ACC112 (cell line): Measurements from ENCODE around the gene VEPH1.

ENCODE experiments used
- H2AFZ ChIP-seq: fragments of 200-600 bp; sonication (generic); one replicate; pipeline ENCODE4 v1.6.0; 2017; ENCODE audit warnings: antibody characterized with exemption, low read length; ENCODE audit not compliant: unreplicated experiment
- H3K27ac ChIP-seq: fragments of 200-600 bp; sonication (generic); 2 replicates; pipeline ENCODE4 v1.5.1; 2014; ENCODE audit warnings: low read depth, mild to moderate bottlenecking, antibody characterized with exemption, low read length, moderate library complexity
- H3K27me3 ChIP-seq: fragments of 200-600 bp; sonication (generic); 2 replicates; pipeline ENCODE4 v1.6.1; 2014; ENCODE audit warnings: mild to moderate bottlenecking, antibody characterized with exemption, low read length, moderate library complexity, mixed read lengths; ENCODE audit not compliant: insufficient read depth
- H3K36me3 ChIP-seq: fragments of 200-600 bp; sonication (generic); 2 replicates; pipeline ENCODE4 v1.6.1; 2016; ENCODE audit warnings: mild to moderate bottlenecking, antibody characterized with exemption, low read length, moderate library complexity, mixed read lengths; ENCODE audit not compliant: insufficient read depth
- H3K4me1 ChIP-seq: fragments of 200-600 bp; sonication (generic); one replicate; pipeline ENCODE4 v1.6.1; 2016; ENCODE audit warnings: low read length, mixed read lengths; ENCODE audit not compliant: insufficient read depth, unreplicated experiment, control insufficient read depth
- H3K4me3 ChIP-seq: fragments of 200-600 bp; sonication (generic); 2 replicates; pipeline ENCODE4 v1.5.1; 2014; ENCODE audit warnings: mild to moderate bottlenecking, low read depth, low read length
- H3K79me2 ChIP-seq: fragments of 200-600 bp; sonication (generic); one replicate; pipeline ENCODE4 v1.6.0; 2016; ENCODE audit warnings: low read length; ENCODE audit not compliant: control insufficient read depth, unreplicated experiment, insufficient read depth

Gene VEPH1

DNA sequence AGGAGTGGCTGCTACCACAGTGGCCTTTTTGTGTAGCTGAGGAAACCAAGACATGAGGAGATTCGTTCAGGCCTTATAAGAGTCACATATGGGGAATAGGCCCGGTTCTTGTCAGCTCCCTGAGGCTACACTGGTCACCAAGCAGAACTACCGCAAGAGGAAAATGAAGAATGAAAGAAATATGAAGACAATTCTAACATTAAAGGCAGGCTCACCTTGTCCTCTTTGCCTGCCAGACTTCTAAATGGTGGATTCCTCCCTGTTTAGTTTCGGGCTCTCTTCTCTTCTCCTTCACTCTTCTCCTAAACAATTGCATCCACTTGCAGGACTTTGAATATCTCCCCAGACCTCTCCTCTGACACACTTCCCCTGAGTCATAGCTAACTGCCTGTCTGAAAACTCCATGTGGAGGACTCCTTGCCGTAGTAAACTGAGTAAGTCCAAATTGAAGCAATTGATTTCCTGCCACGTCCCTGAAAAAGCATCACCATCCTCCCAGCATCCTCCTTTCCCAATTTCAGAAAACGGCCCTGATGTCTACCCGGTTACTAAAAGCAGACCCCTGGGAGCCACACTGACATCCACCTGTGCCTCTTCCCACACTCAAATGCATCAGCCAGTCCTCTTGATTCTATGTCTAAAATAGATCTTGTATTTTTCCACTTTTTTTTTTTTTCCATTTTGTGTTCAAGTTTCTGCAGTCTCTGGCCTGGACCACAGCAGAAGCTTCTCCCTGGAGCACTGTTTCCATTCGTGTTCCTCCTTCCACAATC is 30.3 kb upstream of the VEPH1 start:
- Histone ChIP-seq H3K27ac (peak overlapping the region; percentile 83), H3K79me2 (peaks cover 26% of the 10 kb centered on the region), H3K36me3 (no peaks in the 10 kb centered on the region), H3K4me1 (peaks cover 53% of the 10 kb centered on the region), H3K4me3 (peak overlapping the region; percentile 75), H2AFZ (peak overlapping the region; percentile 83), H3K27me3 (no peaks in the 10 kb centered on the region)

DNA sequence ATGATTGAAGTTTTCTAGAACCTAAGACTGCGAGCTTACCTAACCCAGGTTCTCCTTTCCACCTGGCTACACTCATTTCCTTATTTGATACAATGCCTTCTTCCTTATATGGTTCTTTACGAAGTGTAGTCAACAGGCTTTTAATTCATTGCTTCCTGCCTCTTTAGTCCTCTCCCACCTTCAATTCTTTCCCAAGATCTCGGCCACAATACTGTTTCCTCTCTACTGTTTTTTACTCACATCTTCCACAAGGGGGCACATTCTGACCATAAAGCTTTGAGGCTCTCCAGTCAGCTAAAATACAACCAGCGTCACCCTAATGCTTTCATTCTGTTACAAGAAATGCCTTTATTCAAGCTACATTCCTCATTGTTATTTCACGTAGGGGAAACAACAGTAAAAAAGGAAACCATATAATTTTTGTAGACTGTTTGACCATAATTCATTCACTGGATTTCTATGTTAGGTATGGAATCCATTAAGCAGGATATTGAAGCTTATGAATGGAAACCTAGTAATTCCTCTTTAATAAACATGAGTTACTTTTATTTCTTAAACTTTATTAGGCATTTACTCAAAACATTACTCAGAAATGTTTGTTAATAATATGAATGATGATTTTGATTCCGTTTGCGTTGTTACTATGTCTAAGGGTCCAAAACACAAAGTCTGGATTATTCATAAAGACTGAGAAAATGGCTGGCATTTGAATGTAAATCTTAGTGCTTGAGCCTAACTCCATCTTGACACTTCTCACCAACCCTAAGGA is 29.5 kb upstream of the VEPH1 start:
- no peaks in the 10 kb centered on the region for H3K36me3 ChIP-seq
- H2AFZ ChIP-seq = peak overlapping the region; percentile 83
- H3K27me3 ChIP-seq = no peaks in the 10 kb centered on the region
- H3K4me1 ChIP-seq = peaks cover 60% of the 10 kb centered on the region
- peak overlapping the region; percentile 83 for H3K27ac ChIP-seq
- peak overlapping the region; percentile 75 for H3K4me3 ChIP-seq
- H3K79me2 ChIP-seq = peaks cover 32% of the 10 kb centered on the region

DNA sequence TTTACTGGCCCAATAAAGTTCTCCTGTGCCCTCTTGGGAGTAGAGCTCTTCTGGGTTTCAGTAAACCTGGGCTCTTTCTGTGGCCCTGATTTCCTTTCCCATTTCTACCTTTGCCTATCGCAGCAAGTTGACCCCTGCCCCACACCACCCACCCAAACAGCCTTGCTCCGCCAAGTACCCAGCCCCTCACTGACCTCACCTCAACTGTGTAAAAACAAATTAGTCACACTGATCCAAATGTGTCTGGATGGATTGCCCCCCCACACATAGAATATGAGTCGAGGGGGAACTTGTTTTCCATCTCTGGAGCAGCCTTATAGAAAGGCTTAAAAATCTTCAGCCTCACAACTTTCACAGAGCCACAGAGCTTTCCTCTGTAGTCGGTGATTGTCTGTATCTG is 28.6 kb upstream of the VEPH1 start:
- peak overlapping the region; percentile 58 for H2AFZ ChIP-seq
- H3K27ac ChIP-seq = peak overlapping the region; percentile 83

DNA sequence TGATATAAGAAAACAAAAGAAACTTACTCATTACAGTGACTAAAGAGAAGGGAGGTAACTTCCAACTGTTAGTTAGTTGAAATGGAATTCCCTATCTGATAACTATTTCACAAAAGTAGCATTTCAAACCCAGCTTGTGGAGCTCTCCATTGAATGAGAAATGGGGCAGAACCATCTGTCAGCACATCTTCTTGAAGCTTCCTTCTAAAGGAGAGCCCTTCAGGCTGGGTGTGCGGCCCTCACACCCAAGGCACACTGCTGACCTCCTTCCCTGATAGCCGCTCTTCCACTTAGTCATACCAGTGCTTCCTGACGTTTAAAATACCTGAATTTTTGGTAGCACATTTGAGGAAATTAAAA is 28.1 kb upstream of the VEPH1 start:
- peak overlapping the region; percentile 45 for H2AFZ ChIP-seq
- H3K4me1 ChIP-seq = peaks cover 70% of the 10 kb centered on the region
- H3K79me2 ChIP-seq = peaks cover 46% of the 10 kb centered on the region
- no peaks in the 10 kb centered on the region for H3K36me3 ChIP-seq
- no peaks in the 10 kb centered on the region for H3K27me3 ChIP-seq
- peak overlapping the region; percentile 75 for H3K4me3 ChIP-seq
- peak overlapping the region; percentile 83 for H3K27ac ChIP-seq

More for the DNA sequence above, 28.6 kb upstream of the VEPH1 start:
- Histone ChIP-seq H3K79me2 (peaks cover 41% of the 10 kb centered on the region), H3K36me3 (no peaks in the 10 kb centered on the region), H3K4me3 (peak overlapping the region; percentile 75), H3K4me1 (peaks cover 70% of the 10 kb centered on the region), H3K27me3 (no peaks in the 10 kb centered on the region)

DNA sequence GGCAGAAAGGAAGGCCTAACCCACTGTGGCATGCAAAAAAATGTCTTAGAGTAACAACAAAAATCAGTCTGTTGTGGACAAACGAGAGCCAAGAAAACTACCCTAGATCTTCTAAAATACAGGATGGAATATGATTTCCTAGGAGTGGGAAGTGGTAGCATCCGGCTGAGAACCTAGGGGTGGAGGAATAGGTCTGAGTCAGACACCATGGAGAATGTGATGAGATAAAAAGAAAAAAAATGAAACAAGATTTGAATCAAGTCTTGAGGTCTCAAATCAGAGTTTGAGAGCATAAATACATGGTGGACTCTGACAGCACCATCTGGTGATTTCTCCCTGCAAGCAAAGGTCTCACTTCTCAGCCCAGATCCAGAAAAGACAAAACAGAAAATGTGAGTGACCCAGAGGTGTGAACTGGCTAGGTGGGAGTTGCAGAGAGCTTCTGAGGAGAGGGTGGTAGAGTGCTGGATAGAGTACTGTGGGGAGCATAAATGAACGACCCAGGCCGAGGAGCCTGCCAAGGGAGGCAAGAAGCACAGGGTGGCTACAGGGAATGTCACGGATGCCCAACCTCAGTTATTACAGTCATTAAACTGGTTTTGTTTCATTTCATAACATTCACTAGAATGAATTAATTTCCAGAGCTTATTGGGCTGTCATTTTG is 27.6 kb upstream of the VEPH1 start:
- H3K27ac ChIP-seq = peak overlapping the region; percentile 83
- H3K79me2 ChIP-seq = peaks cover 49% of the 10 kb centered on the region
- no peaks in the 10 kb centered on the region for H3K36me3 ChIP-seq
- H3K4me1 ChIP-seq = peaks cover 70% of the 10 kb centered on the region
- no peaks in the 10 kb centered on the region for H3K27me3 ChIP-seq
- peak overlapping the region; percentile 75 for H3K4me3 ChIP-seq
- H2AFZ ChIP-seq = peak overlapping the region; percentile 45

DNA sequence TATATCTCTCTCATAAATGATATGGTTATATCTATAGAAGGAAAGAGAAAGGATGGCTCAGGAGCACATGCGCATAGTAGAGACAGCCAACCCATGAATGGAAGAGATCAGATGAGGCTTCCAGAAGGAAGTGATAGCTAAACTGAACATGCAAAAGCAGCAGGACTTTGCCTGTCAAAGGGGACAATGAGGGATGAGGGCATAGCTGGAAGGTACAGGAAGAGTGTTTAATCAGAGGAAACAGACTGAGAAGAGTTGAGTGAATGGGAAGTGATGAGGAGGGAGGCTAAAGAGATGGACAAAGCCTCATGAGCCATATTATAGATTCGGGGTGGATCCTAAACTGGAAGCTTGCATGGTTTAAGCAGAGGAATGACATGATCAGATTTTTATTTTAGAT is 26.5 kb upstream of the VEPH1 start:
- H3K27ac ChIP-seq = peak overlapping the region; percentile 83
- H3K4me1 ChIP-seq = peaks cover 70% of the 10 kb centered on the region
- H2AFZ ChIP-seq = peak overlapping the region; percentile 48
- H3K79me2 ChIP-seq = peaks cover 58% of the 10 kb centered on the region
- H3K27me3 ChIP-seq = no peaks in the 10 kb centered on the region
- H3K4me3 ChIP-seq = peak overlapping the region; percentile 75
- 0 out of 2 replicates have a peak, but pooled peaks cover 2% of the 10 kb centered on the region for H3K36me3 ChIP-seq

DNA sequence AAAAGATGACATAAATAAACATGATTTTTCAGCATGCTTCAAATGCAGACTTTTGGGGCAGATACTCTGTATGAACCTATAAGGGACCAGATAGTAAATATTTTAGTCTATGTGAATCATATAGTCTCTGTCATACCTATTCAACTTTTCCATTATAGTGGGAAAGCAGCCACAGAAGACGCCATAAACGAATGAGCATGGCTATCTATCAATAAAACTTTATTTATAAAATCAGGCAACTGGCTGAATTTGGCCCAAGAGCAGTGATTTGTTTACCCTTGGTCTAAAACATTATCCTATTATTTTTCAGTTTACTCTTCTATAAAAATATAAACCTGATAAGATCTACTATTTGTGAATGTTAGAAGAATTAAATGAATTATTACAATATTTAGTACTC is 25.9 kb upstream of the VEPH1 start:
- H3K36me3 ChIP-seq = peaks cover 3% of the 10 kb centered on the region; the same call in 1 of the 2 replicates
- no peak overlapping the region for H3K4me3 ChIP-seq
- no peaks in the 10 kb centered on the region for H3K27me3 ChIP-seq
- no peak overlapping the region for H3K27ac ChIP-seq
- peaks cover 60% of the 10 kb centered on the region for H3K79me2 ChIP-seq
- H2AFZ ChIP-seq = no peak overlapping the region
- H3K4me1 ChIP-seq = peaks cover 69% of the 10 kb centered on the region

DNA sequence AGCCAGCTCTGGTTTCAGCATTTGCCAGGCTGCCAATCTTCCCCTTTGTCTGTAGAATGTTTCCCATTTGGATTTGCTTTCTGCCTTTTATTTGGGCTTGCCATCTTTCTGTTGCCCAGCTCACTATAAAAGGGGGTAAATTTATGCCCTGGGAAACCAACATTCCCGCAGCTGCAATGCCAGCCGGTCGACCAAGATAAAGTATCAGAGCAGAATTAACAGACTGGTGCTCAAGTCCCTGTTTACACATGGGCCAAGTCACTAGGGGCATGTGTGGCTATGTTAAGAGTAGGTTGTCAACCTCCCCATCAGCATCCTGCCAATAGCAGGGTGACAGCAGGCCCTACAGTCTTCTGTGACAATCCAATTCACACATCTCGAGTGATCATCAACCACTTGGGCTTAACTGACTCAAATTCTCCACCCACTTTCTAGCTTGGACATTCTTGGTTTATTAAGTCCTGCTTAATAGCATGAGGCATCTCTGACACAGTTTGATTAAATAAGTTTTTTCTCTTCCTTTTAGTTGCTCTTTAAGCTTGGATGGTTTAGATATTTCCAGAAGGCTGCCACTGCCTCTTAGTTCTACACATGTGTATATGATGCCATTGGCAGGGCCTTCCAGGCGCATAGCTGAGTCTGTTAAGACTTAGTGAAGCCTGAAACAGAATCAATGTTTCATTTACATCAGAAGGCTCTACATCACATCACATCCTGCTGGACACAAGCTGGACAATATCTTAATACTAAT is 24.1 kb upstream of the VEPH1 start:
- peak overlapping the region; percentile 30; the same call in 1 of the 2 replicates for H3K4me3 ChIP-seq
- H3K36me3 ChIP-seq = peaks cover 7% of the 10 kb centered on the region; the same call in 1 of the 2 replicates
- H3K4me1 ChIP-seq = peaks cover 54% of the 10 kb centered on the region
- peaks cover 69% of the 10 kb centered on the region for H3K79me2 ChIP-seq
- no peaks in the 10 kb centered on the region for H3K27me3 ChIP-seq
- peak overlapping the region; percentile 42 for H3K27ac ChIP-seq
- H2AFZ ChIP-seq = peak overlapping the region; percentile 15

DNA sequence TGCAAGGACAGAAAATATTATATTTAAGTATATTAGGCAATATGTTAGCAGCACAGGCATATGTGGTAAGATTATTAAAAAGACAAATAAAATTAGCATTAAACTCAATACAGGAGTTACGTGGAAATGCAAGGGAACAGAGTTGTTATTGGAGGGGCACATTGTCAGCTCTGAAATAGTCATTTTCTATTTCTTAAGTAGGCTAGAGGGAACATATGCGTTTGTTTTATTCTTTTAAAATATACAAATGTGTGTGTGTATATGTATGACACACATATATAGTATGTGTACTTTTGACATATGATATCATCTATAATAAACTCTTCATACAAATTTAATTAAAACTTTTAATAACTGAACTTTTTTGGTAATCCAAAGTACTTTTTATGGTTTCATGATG is 22.8 kb upstream of the VEPH1 start:
- peaks cover 65% of the 10 kb centered on the region for H3K79me2 ChIP-seq
- H3K36me3 ChIP-seq = peaks cover 7% of the 10 kb centered on the region; the same call in 1 of the 2 replicates
- no peak overlapping the region for H3K4me3 ChIP-seq
- no peaks in the 10 kb centered on the region for H3K27me3 ChIP-seq
- no peak overlapping the region for H3K27ac ChIP-seq
- H2AFZ ChIP-seq = no peak overlapping the region
- H3K4me1 ChIP-seq = peaks cover 41% of the 10 kb centered on the region

DNA sequence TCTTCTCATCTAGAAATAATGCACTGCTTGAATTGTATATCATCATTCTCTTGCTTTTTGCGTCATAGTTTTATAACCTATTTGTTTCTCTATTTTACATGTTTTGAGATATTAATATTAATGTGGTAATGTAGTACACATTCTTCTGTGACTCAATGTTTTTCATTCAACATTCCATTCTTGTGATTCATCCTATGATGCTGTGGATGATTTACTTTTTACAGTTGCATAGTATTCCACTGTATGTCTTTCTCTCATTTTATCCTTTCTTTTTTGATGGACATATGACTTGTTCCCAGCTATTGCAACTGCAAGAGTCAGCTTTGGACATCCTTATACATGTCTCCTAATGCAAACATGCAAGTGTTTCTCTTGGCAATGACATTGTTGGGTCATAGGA is 20.6 kb upstream of the VEPH1 start:
- Histone ChIP-seq H3K27me3 (no peaks in the 10 kb centered on the region), H3K36me3 (peaks cover 15% of the 10 kb centered on the region), H3K4me3 (no peak overlapping the region), H2AFZ (no peak overlapping the region), H3K27ac (no peak overlapping the region), H3K79me2 (peaks cover 54% of the 10 kb centered on the region), H3K4me1 (peaks cover 21% of the 10 kb centered on the region)
